Fibroblast of mammary gland (primary cell): ENCODE data around the gene ODF4.

Source experiments
- DNase-seq: peaks from one replicate; pipeline ENCODE4 v3.0.0-alpha.2; 2010; ENCODE audit warnings: low read depth
- H3K4me3 ChIP-seq: 2 replicates; pipeline ENCODE4 v1.5.1; 2011; ENCODE audit warnings: low read depth, mild to moderate bottlenecking, low read length, moderate library complexity; ENCODE audit not compliant: control insufficient read depth
- CTCF ChIP-seq: conservative IDR thresholded peaks from 2 replicates; pipeline ENCODE4 v1.5.1; 2011; ENCODE audit warnings: low read depth, low read length, inconsistent platforms; ENCODE audit not compliant: control insufficient read depth, insufficient read depth

ODF4 gene

DNA sequence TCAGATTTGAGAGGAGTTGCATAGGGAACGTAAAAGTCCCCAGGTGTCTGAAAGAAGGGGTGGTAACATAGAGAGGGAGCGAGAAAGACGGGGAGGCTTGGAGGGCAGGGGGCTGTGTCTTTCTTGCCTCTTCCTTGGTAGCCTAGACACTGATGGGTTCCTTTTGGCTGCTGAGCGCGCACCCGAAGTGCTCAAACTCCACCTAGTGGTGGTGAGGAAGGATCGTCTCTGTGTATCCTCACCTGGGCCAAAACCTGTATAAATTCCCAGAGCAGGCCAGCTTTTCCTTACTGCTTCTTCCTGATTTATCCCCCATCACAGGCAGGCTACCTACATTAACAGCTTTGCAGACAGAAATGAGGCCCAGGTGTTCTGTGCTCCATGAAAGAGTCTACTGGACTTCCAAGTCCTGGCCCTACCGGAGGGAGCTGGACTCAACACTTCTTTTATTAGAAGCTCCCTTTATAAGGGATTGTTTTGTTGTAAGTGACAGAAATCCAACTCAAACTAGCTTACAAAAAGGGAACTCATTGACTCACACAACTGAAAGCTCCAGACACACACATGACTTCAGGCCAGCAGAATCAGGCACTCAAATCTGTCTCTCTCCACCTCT, 38.9 kb upstream of the ODF4 start:
- peak; percentile 85 for TF ChIP-seq CTCF
- DNase-seq, result peak; percentile 67
- no peak overlapping the region for H3K4me3 ChIP-seq

- no peak overlapping the region for H3K4me3 ChIP-seq
- no peak for TF ChIP-seq CTCF
- DNase-seq, result no peak
These were observed 29.0 kb upstream of the ODF4 start for GRCh38 chr17:8310601-8311123.

DNA sequence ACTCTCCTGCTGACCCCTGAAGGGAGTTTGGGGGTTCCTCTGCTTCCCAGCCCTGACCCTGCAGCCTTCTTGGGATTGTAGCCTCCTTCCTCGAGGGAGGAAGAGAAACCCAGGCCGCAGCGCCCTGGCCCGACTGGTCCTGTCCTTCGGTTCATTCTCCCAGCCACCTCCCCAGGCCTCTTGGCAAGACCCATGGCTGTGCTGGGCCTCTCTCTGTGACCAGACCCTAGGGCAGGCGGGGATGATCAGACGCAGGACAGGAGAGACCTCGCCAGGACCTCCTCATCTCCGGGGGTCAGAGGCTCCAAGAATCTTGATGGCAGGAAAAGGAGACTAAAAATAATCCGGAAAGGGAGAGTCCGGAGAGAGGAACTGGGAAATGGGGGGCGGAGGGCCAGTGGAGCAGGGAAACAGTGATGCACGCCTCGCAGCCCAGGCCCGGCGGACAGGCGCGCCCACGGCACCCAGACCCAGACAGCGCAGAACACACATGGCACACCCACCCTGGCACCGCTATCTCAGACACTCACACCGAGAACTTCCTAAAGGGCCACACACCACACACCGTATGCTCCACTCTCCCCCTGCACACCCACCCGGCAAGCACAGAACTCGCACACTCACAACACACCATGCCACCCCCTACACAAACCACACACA, 28.4 kb upstream of the ODF4 start:
- no peak for TF ChIP-seq CTCF
- no peak for DNase-seq

GRCh38 chr17:8312251-8312650, 27.4 kb upstream of the ODF4 start:
- no peak overlapping the region for H3K4me3 ChIP-seq
- no peak for TF ChIP-seq CTCF
- DNase-seq, result no peak

More for the DNA sequence above, 28.4 kb upstream of the ODF4 start:
- no peak overlapping the region for H3K4me3 ChIP-seq

GRCh38 chr17:8312726-8313600, 26.7 kb upstream of the ODF4 start:
- H3K4me3 ChIP-seq, result no peak overlapping the region
- no peak for DNase-seq
- TF ChIP-seq CTCF, result no peak
